Right kidney (tissue), 1 donor: ENCODE data around the gene CBX5.
A peak's percentile ranks its signal among the peaks of the same experiment; 100 is the strongest.
"Not testable (repeated sequence)": the region's sequence is repeated elsewhere in the genome, so short reads cannot be mapped to it uniquely, and the experiment has no call there.

Source experiments
- DNase-seq: peaks from one replicate; pipeline ENCODE4 v3.0.0-alpha.2; 2016

Gene CBX5

DNA sequence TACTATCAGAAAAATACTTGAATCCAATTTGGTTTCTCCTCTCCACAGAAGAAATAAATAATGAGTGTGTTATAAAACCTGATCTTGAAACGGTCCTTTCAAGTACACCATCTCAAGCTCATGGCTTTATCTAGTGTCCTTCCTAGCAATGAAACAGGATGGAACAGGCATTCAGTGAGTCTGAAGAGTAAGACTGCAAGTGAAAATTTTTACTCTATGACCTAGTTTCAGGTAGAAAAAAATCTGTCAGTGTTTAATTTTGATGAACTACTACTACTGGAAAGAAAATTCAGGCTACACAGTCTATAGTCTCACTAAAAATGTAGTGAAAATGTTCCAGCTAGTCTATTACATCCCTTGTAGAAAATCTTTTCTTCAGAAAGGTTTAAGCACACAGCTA is 7.7 kb downstream of the CBX5 start:
- DNase-seq, result no peak

DNA sequence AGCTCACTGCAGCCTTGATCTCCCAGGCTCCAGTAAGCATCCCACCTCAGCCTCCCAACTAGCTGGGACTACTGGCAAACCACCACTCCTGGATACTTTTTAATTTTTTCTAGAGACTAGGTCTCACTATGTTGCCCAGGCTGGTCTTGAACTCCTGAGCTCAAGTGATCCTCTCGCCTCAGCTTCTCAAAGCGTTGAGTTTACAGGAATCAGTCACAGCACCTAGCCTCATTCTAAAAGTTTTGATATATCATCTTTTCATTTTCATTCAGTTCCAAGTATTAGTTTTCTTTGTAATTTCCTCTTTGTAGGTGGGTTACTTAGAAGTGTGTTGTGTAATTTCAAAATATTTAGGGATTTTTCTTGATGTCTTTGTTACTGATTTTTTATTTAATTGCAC is 9.6 kb downstream of the CBX5 start:
- no peak for DNase-seq

DNA sequence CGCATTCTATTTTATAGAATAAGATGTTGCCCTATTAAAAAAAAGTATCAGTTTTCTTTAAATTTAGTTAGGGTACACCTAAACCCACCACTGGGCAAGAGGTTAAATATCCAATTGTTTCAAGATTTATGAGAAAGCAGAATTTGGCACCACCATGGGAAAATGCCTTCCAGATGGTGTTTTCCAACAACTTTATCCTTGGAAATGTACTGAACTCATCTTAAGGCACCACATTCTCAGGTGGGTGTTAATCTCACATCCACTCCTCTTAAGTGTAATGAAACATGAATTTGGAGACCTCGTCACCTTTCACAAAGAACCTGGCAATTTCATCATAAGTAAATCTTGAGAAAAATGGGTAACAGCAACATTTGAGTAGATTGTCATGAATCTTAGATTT is 13.1 kb downstream of the CBX5 start:
- DNase-seq, result no peak

DNA sequence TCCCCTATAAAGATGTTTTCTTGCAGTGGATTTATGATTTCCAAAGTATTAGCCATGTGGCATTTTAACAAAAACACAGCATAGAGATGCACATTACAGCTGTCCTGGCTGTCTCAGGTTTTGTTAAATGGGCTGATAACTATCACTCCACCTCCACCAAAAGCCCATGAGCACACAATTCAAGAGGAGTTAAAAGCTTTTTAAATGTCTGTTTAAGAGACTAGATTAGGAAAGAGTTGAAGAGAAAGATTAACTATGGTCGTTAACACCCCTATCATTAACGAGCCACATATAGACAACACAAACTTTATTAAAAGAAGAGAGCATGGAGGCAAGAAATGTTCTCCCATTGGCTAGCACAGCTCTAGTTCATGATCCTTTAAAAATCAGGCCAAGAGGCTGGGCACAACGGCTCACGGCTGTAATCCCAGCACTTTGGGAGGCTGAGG is 14.5 kb downstream of the CBX5 start:
- DNase-seq, result no peak

GRCh38 chr12:54262403-54262925 is 17.5 kb downstream of the CBX5 start:
- DNase-seq, result no peak

- DNase-seq, result peak; percentile 35
These were observed 18.0 kb downstream of the CBX5 start for GRCh38 chr12:54261815-54262402.

DNA sequence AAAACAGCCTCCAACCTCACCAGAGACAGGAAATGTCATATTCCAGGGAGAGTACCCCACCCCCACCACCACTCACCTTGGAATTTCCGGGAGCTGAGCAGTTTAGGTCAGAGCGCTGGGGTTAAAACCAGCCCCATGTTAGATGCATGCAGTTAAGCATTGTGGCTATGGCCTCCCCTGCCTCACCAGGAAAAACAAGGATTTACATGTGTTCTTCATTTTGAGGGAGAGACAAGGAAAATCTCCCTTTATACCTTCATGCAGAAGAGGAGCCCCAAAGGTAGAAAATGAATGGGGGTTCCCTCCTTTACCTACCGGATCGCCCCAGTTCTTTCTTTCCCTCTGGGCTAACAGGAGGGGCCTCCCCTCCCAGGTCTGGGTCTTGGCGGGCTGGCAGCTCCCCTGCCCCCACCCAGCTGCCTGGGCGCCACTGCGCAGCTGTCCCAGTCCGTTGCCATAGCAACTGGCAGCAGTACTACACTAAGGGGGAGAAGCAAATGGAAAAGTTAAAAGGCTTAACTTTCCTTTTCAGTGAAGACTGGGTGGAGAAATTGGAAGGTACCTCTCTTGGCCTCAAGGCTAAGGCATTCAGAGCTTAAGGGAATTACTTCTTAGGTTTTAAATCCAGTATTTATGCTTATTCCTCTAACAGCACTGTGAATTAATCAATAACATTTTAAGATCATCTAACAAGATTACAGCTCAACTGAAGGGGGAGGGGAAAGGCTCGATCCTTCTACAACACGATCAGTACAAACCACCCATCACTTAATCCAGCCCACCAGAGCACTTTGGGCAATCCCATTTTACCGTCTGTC is 20.5 kb downstream of the CBX5 start:
- peak; percentile 91 for DNase-seq

- no peak for DNase-seq
These were observed 21.7 kb downstream of the CBX5 start for GRCh38 chr12:54258201-54258681.

- no peak for DNase-seq
These were observed 22.6 kb downstream of the CBX5 start for GRCh38 chr12:54257332-54257731.

GRCh38 chr12:54253240-54253639 is 26.7 kb downstream of the CBX5 start:
- no peak for DNase-seq

DNA sequence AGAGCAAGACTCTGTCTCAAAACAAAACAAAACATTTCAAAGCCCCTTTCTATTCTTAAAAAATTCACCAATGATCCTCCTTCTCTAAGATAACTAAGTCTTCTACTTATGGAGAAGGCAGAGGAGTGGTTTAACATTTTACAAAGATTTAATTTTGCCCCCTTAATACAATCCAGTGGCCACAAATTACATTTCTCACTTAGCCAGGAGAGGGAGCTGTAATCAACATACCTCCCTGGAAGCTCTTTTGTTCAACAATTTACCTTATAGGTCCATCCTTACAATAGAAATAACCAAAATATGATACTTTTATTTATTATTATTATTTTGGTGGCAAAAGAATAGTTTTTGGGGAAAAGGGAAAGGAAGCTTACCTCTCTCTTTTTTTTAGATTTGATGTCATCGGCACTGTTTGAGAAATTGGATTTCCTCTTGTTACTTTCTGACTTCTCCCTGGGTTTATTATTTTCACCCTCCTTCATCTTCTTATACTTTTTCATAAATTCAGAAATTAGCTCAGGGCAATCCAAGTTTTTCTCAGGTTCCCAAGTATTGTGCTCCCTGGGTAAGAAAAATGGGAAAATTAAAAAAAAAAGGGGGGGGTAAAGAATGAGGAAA is 28.1 kb downstream of the CBX5 start:
- DNase-seq, result no peak

- DNase-seq, result no peak
These were observed 30.4 kb downstream of the CBX5 start for GRCh38 chr12:54249489-54249888.

- no peak for DNase-seq
These were observed 33.8 kb downstream of the CBX5 start for GRCh38 chr12:54246011-54246641.

GRCh38 chr12:54240971-54241588 is 38.8 kb downstream of the CBX5 start:
- no peak for DNase-seq

GRCh38 chr12:54240129-54240528 is 39.8 kb downstream of the CBX5 start:
- no peak for DNase-seq

DNA sequence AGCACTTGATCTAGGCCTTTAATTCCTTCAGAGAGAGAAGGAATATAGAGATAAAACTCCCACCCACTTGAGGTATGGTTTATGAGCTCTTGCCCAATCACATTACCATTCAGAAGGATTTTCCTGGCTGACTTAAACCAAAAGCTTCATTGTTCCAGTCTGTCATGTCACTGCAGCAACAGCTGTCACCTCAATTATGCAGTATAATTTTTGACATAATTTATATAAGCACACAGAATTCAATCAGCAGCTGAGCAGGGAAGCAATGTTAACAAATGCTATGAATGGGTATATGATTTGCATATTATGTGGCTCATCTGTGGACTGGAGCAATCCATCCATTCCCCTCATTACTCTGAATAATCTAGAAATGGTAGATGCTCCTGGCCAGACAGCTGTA is 40.3 kb downstream of the CBX5 start:
- no peak for DNase-seq

DNA sequence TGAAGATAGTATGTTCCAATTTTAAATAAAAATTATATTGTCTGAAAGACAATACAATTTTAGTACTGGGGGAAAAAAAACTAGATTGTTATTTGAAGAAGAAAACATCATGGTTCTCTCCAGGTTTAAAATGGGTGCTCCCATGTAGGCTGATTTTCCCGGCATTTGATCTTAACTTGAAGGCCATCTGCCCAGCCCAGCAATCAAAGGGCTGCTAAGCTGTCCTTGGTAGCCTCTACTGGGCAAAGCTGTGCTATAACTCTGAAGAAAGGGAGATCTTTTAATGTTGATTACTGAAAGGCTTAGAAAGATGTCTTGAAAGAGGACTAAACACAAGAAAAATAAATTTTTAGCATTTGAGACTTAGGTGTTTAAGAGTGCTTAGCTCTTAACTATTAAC is 41.4 kb downstream of the CBX5 start:
- DNase-seq, result no peak

DNA sequence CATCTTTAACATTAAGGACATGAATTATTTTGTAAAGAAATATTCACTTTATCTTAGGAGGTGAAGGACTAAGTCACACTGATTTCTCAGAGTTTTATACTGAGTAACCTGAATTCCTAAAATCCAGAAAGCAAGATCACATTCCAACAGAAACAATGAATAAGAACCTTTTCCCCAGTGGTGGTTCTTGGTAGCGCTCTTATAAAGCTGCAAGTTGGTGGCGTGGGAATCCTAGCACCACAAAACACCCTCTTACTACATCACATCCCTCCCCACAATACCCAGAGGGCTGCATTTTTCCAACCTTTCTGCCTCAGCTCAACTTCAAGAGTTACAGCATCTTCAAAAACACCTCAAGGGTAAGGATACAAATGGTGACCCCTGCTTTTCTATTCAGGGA is 47.1 kb downstream of the CBX5 start:
- DNase-seq, result no peak

- DNase-seq, result not testable (repeated sequence)
These were observed 48.7 kb downstream of the CBX5 start for GRCh38 chr12:54231269-54231668.

DNA sequence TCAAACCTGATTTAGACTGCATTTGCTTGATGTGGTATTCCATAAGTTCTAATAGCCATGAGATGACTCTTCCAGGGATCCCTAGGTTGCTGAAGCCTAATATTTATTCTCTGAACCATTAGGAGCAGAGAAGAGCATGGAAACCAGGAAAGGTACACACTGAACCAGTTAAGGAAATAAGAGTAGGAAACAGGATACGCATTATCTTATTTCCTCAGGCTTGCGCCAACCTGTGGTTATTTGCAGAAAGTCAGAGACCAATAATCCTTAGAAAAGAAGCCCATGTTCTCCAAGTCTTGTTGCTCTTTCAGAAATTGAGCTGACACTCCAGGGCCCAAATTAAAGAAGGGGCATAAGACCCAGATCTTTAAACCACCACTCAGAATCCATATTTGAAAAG is 49.4 kb downstream of the CBX5 start:
- no peak for DNase-seq

DNA sequence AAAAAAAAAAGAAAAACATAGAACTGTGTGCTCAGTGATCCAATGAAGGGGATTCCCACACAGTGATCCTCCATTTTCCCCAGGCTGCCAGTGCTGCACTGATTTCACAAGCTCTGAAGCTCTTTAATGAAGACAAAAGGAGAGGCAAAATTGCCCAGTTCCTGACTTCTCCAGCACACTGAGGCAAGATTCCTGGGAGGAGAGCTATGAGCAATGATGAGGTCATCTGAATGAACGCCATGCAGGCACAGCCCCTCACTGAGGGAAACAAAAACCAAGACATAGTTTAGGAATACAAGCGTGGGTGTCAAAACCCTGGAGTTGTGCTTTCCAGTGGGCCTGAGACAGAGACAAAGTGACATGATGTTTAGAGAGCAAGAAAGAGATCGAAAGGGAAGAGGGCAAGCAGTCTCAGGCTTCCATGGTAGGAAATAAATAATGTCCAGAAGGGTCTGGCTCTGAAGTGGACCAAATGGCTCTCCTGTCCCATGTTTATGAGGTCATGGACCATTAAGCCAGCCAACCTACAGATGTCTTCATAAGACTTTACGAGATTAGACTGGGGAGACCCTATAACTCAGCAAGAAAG is 50.2 kb downstream of the CBX5 start:
- peak; percentile 62 for DNase-seq

GRCh38 chr12:54228471-54228870 is 51.5 kb downstream of the CBX5 start:
- DNase-seq, result no peak
